GM18909 (cell line): Measurements from ENCODE around the gene NFIL3.

ENCODE experiments used
- ATAC-seq: cut with Tn5 transposase; IDR thresholded peaks from one replicate; pipeline ENCODE4 v1.9.1; 2021; ENCODE audit warnings: mild to moderate bottlenecking; ENCODE audit not compliant: unreplicated experiment, poor library complexity

NFIL3 gene

GRCh38 chr9:91422758-91423711, 597 bp downstream of the NFIL3 start:
- ATAC-seq = peak; percentile 46

GRCh38 chr9:91421971-91422757, 1.5 kb downstream of the NFIL3 start:
- no peak for ATAC-seq

- no peak for ATAC-seq
Measured at GRCh38 chr9:91421128-91421765, 2.4 kb downstream of the NFIL3 start.

GRCh38 chr9:91420501-91421127, 3.0 kb downstream of the NFIL3 start:
- ATAC-seq = no peak

- no peak for ATAC-seq
Measured at GRCh38 chr9:91419222-91420191, 4.1 kb downstream of the NFIL3 start.

- ATAC-seq = no peak
Measured at GRCh38 chr9:91418215-91418610, 5.4 kb downstream of the NFIL3 start.

- no peak for ATAC-seq
Measured at GRCh38 chr9:91417602-91418214, 5.9 kb downstream of the NFIL3 start.

- no peak for ATAC-seq
Measured at GRCh38 chr9:91416096-91416712, 7.4 kb downstream of the NFIL3 start.

GRCh38 chr9:91415290-91415689, 8.3 kb downstream of the NFIL3 start:
- ATAC-seq = no peak

GRCh38 chr9:91412941-91413340, 10.7 kb downstream of the NFIL3 start:
- ATAC-seq = no peak

- no peak for ATAC-seq
Measured at GRCh38 chr9:91411096-91411771, 12.4 kb downstream of the NFIL3 start.

GRCh38 chr9:91410161-91410560, 13.5 kb downstream of the NFIL3 start:
- no peak for ATAC-seq

- no peak for ATAC-seq
Measured at GRCh38 chr9:91408475-91408874, 15.2 kb downstream of the NFIL3 start.

- no peak for ATAC-seq
Measured at GRCh38 chr9:91407580-91408318, 15.9 kb downstream of the NFIL3 start.

- ATAC-seq = no peak
Measured at GRCh38 chr9:91405343-91406077, 18.1 kb downstream of the NFIL3 start.
